ENCODE results near the gene GPR183.

DNA sequence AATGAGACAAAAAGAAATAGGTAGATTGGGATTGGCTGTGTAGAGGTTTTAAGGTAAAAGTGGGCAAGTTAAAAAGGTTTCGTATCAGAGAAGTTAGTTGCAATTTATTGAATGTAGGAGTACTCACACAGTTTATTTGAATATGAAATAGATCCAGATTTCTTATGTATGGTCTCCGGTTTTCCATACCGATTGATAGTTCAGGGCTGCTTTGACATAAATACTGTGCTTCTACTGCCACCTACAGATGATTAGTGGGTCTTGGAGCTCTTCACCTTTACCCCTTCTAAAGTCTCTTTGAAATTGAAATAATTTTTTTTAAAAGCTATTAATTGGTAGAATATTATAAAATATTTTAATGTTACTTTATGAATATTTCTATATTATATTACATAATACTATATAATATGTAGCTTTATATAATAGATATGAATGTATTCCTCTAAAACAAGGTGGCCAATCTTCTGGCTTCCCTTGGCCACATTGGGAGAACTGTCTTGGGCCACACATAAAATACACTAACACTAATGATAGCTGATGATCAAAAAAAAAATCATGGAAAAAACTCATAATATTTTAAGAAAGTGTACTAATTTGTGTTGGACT is 41.3 kb downstream of the GPR183 start:
- peak; percentile 56 for TF ChIP-seq CTCF (IDR thresholded peaks at IDR 0.05; ENCODE audit: insufficient read depth, low read depth, low read length)
- TF ChIP-seq EZH2 (IDR thresholded peaks at IDR 0.05; ENCODE audit: insufficient read depth, low read length) = no peak
